ENCODE results near the gene SPATA20. TPM values are rescaled to one million over a fixed set of nuclear protein-coding genes. Genes with fewer than 3 reads are reported as not detected.

SPATA20 gene
- total and polyA plus RNA-seq, 12 donors = 12.6 to 88.4 (median 63.3) TPM

GRCh38 chr17:50579399-50579798 is 32.4 kb downstream of the SPATA20 start:
- Histone ChIP-seq H3K4me1 (peaks cover 0 to 17% (median 11%) of the 10 kb centered on the region in 9 donors), H3K36me3 (no peaks in the 10 kb centered on the region), H3K9me3 (no peaks in the 10 kb centered on the region), H3K4me3 (no peak overlapping the region), H3K27me3 (peaks cover 0 to 6% (median 0%) of the 10 kb centered on the region in 7 donors), H3K27ac (no peak overlapping the region)
- ATAC-seq (no peak), DNase-seq (no peak)
- no peak for TF ChIP-seq CTCF (IDR thresholded peaks at IDR 0.05)
- 86 to 96% methylated on average over 7 of the region's 7 CpGs for WGBS, 2 donors
- intact Hi-C loops (cut with DNase I) = no loop called here

- Histone ChIP-seq H3K4me1 (peaks cover 0 to 19% (median 11%) of the 10 kb centered on the region in 9 donors), H3K27me3 (peaks cover 0 to 6% (median 0%) of the 10 kb centered on the region in 7 donors), H3K27ac (no peak overlapping the region), H3K4me3 (no peak overlapping the region), H3K9me3 (no peaks in the 10 kb centered on the region), H3K36me3 (no peaks in the 10 kb centered on the region)
- ATAC-seq (no peak), DNase-seq (no peak)
- intact Hi-C loops (cut with DNase I) = no loop called here
- 93% methylated on average over 9 of the region's 9 CpGs for WGBS, 2 donors
- TF ChIP-seq CTCF (IDR thresholded peaks at IDR 0.05) = no peak
These were observed 33.7 kb downstream of the SPATA20 start for GRCh38 chr17:50580646-50581045.

- Histone ChIP-seq H3K36me3 (no peaks in the 10 kb centered on the region), H3K27ac (no peak overlapping the region), H3K4me1 (peaks cover 0 to 20% (median 11%) of the 10 kb centered on the region in 9 donors), H3K9me3 (no peaks in the 10 kb centered on the region), H3K27me3 (peaks cover 0 to 4% (median 0%) of the 10 kb centered on the region in 7 donors), H3K4me3 (no peak overlapping the region)
- ATAC-seq = no peak
- no peak for TF ChIP-seq CTCF (IDR thresholded peaks at IDR 0.05)
- 94 to 95% methylated on average over 12 of the region's 12 CpGs for WGBS, 2 donors
- DNase-seq = no peak
- intact Hi-C loops (cut with DNase I) = no loop called here
These were observed 34.3 kb downstream of the SPATA20 start for GRCh38 chr17:50581316-50581715.

DNA sequence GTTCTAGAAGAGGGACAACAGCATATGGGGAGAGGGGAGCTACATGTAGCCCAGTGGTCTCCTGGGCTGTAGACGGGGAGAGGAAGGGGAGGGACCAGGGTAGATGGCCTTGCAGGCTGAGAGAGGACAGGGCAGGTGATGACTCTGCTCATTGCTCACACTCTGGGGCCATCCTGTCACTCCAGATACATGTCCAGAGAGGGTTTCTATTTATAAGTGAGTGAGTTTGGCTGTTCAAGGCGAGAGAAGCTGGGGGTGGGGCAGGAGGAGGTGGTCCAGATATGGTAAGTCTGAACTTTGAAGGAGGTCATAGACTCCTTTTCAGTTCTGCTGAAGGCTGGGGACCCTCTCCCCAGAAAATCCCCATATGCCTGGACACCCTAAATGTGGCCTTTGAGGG is 35.8 kb downstream of the SPATA20 start:
- DNase-seq = peak; percentile 27 to 41

More for the DNA sequence above, 35.8 kb downstream of the SPATA20 start:
- no peaks in the 10 kb centered on the region for H3K9me3 ChIP-seq
- TF ChIP-seq CTCF (IDR thresholded peaks at IDR 0.05) = no peak
- peaks cover 0 to 20% (median 11%) of the 10 kb centered on the region in 9 donors for H3K4me1 ChIP-seq
- ATAC-seq = peak; percentile 54 to 88 (median 74)
- H3K36me3 ChIP-seq = no peaks in the 10 kb centered on the region
- peak overlapping the region in 7 of 10 donors; percentile 29 to 78 (median 60) for H3K27ac ChIP-seq
- intact Hi-C loops (cut with DNase I) = no loop called here
- H3K27me3 ChIP-seq = peaks cover 0 to 3% (median 0%) of the 10 kb centered on the region in 7 donors
- 44 to 60% methylated on average over 2 of the region's 2 CpGs for WGBS, 2 donors
- no peak overlapping the region for H3K4me3 ChIP-seq

Measured in heart right ventricle (tissue), 16 donors.